GM21576 (cell line): ENCODE results near the gene WWC1.

ENCODE experiments used
- ATAC-seq: cut with Tn5 transposase; IDR thresholded peaks from one replicate; pipeline ENCODE4 v1.9.1; 2021; ENCODE audit warnings: mild to moderate bottlenecking, moderate library complexity; ENCODE audit not compliant: unreplicated experiment

The WWC1 gene

DNA sequence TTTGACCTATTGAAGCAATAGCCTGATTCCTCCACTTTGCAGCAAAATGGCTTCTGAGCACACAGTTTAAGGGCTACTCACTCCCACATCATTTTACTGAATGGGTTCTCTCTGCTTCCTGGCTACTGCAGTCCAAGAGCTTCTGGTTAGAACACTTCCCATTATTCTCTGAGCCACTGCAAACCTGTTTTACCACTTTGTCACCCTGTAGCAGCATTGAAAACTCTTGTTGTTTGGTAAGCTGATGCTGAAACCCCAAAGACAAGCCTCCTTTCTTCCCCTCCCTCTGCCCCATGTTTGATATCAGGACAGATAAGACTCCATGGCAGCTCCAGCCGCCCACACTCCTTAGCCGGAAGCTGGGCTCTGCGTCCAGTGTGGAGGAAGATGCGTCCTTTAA, 110.4 kb downstream of the WWC1 start:
- ATAC-seq: no peak

DNA sequence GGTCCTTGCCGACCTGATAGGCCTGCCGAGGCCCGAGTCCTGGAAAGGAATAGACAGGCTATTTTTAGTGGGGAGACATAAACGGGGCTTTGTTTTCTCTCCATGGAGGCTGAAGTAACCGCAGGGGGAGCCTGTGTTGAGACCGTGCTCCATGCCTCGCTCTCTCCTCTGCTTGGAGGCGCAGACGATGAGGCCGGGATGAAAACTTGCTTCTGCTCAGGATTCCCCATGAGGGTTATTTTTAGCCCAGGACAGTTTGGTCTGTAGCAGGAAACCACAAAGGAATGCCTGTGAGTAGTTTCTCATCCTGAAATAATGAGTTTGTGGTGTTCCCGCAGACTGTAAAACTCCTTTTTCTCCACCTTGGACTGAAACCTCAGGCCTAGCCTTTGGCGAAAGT, 112.9 kb downstream of the WWC1 start:
- ATAC-seq: no peak

DNA sequence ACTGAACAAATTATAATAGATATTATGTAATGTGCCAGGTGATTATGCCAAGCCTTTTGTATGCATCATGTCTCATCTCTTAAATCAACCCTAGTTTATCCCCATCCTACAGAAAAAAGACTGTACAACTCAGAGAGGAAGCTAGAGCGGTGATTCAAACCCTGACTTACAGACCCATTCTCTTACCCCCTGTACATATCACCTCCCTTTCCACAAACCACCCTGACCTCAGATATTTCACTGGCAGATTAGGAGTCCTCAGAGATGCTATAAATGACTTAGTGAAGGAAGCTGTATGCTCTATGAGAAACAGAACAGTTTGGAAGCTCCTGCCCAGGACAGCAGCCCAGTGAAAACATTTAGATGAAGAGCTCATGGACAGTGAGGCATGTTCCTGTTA, 115.8 kb downstream of the WWC1 start:
- no peak for ATAC-seq

DNA sequence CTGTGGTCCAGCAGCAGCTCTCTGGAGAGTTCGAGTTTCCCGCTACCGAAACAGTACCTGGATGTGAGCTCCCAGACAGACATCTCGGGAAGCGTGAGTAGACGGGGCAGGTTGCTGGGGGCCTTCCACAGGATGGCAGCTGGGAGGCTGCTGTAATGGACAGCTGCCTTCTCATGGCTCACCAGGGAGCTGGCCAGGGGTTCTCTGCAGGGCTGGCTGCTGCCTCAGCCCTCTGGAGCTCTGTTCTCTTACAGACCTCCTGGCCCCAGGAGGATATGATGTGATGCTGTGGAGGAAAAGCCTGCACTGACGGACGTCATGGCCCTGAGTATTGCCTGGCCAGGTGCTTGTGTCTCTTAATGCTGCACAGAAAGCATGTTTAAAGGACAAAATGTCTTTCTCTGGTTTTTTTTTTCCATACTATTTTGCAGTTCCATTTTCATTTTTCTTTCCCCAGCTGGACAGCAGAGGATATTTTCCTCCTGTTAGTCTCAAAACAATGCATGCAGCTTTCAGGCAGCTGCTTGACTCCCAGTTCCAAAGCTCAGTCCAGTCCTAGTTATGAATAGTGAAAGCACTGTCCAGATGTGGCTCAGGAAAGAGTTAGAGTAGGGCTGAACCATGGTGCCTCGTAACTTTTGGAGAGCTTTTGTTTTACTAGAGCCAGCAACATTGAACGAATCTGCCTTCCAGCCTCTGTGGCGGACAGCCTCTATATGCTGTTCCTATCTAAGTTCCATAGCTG, 117.3 kb downstream of the WWC1 start:
- no peak for ATAC-seq

DNA sequence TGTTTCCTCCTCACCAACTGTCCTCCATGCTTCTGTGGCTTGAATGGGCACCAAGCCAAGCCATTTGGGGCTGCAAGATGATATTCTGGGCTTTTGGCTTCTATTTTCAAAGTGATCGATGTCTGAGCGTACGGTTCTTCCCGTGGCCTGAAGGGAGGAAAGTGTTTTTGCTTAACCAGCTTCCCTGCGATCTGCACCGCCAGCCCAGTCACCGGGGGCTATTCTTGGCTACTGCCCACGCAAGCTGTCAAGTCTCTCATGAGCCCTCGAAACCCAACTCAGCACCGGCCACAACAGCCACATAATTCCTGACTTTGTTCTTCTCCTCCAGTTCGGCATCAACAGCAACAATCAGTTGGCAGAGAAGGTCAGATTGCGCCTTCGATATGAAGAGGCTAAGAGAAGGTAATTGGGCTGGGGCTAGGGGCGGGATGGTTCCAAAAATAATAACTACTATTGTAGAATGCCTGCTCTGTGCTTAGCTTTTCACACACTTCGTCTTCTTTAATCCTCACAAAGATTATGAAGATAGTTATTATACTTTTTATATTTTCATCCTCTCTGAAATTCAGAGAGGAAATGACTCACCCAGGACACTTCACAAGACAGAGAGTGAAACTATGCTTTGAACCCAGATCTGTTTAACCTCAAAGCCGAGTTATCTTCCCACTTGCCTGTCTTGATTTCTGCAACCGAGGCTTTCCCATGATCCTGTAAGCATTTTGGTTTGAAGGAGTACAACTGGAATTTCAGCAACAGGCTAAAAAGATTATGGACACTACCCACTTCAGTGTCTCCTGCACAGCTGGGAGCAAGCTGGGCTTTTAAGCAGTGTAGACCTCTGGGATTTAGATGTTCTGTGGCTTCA, 118.4 kb downstream of the WWC1 start:
- peak; percentile 69 for ATAC-seq

DNA sequence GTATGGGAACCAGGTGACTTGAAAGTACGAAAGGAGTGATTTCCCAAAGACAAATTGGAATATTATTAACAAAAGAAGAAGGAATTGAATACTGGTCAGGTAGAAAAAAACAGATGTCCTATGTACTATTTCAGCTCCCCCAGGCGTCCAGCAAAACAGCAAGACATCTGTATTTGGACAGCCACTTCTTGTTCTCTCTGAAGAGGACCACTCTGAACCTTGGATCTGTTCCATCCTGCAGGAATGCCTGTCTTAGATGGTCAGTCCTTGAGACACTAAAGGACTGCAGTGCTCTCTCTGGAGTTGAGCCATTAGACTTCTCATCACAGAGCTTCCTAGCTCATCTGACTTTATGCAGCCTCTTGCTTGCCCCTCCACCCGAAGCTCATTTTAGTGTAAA, 120.4 kb downstream of the WWC1 start:
- ATAC-seq: no peak

DNA sequence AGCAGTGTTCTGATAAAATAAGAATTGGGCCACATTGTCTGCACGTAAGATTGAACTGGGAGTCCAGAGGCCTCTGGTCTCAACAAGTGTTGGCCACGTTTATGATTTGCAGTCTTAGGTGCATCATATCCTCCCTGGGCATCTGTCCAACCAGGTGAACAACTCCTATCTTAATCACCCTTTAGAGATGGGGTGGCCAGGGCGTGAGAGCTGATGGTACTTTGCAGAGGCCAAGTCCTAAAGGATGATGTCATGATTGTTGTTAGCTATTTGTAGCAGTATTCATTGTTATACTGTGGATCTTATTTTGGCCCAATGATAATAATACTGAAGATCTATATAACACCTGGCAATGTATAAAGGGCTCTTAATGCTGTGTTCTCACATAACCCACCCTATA, 121.6 kb downstream of the WWC1 start:
- ATAC-seq: no peak

DNA sequence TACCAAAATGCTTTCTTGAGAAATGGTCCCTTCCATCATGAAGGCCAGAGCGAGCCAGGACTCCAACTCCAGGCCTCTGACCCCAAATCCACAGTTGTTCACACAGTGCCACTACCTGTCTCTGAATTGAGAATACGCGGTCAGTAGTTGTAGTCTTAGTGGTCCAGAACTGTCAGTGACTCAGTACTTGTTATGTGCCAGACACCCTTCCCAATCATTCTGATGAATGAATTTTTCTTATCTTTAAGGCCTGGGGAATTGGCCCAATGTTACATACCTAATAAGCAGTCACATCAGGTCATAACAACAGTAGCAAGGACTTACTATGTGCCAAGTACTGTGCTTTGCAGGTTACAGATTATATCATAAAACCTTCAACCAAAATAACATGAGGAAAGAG, 122.2 kb downstream of the WWC1 start:
- ATAC-seq: no peak

DNA sequence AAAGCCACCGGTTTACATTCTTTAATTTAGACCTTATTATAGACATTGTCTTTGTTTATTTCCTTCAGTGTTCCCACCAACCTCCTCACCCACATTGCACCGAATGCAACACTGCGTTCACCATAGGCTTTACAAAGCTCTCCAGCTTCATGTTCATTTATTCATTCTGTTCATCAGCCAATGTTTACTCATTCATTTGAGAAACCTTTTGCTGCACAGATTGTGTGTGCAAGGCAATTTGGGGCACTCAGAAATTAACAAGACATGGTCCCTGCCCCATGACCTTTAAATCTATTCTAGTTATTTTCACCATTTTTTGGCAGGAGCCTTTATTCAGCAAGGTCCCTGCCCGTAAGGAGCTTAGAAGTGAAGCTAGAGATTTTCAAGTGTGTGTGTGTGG, 124.0 kb downstream of the WWC1 start:
- ATAC-seq: no peak

DNA sequence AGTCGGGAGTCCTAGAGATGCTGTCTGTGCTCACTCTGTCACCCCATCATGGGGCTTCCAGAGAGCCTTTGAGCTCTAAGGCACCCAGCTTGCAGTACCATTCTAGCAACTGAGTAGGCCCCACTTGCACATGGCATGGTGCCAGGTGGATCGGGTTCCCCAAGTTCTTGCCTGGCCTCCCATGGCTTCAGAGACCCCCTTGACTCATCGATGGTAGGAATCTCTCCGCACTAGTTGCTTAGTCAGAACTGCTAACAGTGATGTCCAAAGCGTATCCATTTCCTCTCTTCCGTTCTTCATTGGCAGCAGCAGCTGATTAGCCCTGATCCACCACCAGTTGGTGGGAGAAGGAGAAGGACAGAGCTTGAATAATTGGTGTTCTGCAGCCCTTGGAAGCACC, 124.5 kb downstream of the WWC1 start:
- ATAC-seq: no peak

DNA sequence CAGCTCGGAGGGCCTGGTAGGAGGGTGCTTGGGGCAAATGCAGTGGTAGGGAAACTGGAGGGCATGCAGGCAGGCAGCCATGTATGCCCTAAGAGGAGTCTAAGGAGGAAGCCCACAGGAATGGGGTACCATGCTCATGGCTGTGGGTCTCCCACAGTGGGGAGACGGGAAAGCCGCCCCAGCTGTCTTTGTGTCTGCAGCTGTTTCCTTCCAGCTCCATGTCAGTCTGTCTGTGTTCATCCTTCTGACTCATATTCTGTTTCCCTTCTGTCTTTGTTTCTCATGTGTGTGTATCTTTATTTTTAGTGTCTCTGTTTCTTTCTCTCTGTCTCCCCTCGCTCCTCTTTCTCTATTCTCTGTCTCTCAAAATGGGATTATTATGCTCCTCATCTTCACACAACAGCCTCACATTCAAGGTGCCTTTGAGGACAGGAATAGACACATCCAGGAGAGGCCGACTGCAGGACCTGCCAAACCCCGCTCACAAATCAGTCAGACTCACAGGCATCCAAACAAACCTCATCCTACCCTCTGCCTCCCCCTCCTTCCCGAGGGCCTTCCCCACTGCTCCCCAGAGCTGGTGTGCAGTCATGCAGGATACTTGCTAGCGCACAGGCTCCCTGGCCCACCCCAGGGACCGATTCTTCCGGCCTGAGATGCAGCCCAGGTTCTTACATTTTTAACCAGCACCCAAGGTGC, 126.4 kb downstream of the WWC1 start:
- no peak for ATAC-seq

DNA sequence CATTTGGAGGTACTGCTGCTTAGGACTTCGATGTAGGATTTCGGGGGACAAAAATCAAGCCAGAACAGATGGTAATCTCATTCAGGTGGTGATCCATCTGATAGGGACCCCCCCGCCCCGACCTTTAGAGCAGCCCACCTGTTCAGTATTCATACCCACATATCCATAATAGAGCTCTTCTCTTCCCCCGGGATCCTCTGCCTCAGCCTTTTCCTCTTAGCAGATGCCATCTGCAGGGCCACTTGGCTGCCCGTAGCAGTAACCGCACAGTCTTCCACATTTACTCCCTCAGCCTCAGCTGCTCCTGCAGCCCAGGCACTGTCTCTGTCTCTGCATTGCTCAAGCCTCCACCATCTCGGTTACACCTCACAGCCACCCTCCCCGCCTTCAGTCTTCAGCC, 129.0 kb downstream of the WWC1 start:
- ATAC-seq: no peak

DNA sequence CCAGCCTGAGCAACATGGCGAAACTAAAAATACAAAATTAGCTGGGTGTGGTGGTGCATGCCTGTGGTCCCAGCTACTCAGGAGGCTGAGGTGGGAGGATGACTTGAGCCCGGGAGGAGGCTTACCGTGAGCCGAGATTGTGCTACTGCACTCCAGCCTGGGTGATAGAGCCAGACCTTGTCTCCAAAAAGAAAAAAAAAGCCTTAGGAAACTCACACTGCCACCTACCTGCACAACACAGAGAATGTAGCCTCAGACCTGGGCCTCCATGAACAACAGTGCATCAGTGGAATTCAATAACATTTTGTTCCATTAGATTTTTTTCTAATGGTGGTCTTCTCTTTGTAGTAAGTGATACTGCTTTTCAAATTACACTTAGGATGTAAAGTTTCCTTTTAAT, 131.0 kb downstream of the WWC1 start:
- no peak for ATAC-seq

DNA sequence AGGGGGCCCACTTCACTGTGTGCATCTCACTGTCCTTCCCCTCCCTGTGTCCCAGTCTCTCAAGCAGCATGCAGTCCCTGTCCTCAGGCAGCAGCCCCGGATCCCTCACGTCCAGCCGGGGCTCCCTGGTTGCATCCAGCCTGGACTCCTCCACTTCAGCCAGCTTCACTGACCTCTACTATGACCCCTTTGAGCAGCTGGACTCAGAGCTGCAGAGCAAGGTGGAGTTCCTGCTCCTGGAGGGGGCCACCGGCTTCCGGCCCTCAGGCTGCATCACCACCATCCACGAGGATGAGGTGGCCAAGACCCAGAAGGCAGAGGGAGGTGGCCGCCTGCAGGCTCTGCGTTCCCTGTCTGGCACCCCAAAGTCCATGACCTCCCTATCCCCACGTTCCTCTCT, 132.0 kb downstream of the WWC1 start:
- ATAC-seq: no peak

DNA sequence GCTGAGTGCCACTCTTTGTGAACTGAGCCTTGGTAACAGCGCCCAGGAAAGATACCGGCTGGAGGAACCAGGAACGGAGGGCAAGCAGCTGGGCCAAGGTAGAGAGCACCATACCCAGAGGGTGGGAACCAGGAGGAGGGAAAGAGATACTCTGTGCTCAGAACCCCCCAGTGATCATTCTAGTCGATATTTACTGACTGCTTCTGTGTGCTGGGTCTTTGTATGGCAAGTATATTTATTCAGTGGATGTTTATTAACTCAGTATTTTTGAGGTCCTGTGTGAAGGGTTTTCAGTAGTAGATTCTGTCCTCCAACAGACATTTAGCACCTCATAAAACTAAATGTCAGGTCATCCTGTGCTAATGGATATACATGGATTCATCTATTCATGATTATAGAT, 132.5 kb downstream of the WWC1 start:
- ATAC-seq: no peak

DNA sequence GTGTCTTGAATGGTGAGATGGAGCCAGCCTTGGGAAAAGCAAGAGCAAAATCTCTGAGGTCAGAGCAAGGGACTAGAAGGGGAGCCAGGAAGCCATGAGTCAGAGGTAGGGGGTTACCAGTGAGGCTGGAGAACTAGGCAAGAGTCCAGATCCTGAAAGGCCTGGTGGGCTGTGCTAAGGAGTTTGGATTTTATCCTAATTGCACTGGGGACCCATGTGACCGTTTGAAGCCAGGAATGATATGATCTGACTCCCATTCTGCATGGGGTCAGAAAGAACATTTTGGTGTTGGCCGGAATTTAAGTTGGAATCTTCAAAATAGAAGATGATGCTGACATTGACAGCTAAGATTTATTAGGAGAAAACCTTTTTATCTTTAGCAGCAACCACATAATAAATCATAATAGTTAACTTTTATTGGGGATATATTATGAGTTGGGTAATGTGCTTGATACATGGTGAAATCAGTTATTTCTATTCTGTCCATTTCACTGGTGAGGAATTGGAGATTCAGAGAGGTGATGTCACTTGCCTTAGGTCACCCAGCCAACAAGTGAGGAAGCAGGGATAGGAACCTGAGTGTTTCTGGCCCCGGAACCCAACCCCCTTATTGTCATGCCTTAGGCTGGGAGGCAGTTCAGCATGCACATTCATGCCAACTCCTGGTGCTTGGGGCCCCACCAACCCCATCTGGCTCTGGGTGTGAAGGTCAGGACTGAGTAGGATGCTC, 133.3 kb downstream of the WWC1 start:
- no peak for ATAC-seq

DNA sequence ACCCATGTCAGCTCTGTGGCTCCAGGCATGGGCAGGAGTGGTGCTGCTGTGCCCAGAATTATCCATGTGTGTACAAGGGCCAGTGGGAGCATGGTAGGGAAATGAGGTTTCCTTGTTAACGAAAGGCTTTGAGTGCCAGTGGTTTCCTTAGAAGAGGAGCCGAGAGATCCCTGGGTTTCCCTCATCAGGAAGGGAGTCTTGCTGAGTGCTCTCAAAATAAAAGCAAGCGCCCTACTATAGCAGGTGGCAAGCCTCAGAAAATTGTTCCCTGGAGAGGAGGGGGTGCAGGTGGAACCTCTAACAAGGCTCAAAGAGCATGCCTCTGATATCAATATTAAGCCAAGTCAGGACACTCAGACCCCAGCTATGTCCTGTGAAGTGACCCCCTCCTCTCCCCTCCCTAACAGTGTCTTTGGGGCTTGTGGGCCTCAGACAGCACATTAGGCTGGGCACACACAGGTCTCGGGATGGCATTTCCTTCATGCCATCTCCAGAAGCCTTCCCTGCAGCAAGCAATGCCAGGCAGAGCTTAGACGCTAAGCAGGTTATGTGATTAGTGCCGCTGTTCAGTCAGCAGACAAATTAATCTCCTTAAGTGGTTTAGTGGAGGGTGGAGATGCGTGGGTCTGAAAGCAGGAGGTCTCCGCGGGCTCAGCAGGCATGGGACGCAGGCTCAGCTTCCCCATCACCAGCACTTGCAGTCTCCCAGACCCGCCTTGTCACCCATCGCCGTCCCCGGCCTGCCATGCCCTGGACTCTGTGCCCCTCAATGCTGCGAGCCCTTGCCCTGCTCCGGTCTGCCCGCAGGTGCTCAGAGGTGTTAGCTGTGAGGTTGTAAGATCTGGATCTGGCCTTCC, 134.8 kb downstream of the WWC1 start:
- ATAC-seq: no peak

DNA sequence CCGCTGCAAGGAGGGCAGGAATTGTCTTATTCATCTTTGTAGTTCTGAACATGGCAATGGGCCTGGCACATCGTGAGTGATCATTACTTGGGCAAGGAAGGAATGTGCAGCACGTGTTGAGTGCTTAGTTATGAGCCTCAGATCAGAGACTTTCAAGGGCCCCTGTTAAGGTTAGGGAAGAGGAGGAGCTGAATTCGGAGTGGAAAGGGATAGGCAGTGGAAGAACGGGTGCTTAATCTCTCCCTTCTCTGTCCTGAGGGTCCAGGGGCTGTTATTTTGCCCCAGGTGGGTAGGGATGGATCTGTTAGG, 135.4 kb downstream of the WWC1 start:
- no peak for ATAC-seq

DNA sequence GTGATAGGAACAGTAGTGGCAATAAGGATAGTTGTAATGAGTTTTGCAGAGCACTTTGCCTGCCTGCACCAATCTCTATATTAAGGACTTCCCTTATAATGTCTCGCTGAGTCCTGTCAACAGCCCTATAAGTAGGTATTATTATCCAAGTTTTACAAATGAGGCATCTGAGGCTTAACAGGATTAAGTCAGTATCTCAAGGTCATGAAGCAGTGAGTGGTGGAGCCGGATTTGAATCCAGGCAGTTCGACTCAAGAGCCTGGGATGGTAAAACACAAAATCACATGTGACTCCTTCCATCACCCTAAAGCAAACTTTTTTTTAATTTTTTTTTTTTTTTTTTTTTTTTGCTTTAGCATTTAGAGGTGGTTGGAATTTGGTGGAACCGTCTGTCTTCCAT, 135.8 kb downstream of the WWC1 start:
- ATAC-seq: no peak

DNA sequence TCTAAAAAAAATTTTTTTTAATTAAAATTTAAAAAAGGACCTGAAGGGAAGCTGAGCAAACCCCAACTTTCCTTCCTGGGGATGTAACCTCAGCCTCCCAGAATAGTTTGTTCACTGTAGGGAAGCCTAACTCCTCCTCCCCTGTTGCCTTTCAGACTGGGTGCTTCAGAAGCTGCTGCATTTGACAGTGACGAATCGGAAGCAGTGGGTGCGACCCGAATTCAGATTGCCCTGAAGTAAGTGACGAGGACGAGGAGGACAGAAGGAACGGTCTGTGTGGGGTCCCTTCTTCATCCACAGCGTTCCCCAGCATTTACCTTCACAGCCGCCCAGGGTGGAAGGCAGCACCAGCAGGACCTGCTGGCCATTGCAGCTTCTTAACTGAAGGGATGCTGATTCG, 137.1 kb downstream of the WWC1 start:
- no peak for ATAC-seq
